Measurements from ENCODE around the gene OR1F1. TPM values are rescaled to one million over a fixed set of nuclear protein-coding genes. Genes with fewer than 3 reads are reported as not detected.
"Not testable (repeated sequence)": the region's sequence is repeated elsewhere in the genome, so short reads cannot be mapped to it uniquely, and the experiment has no call there.

Gene OR1F1
- total and polyA plus RNA-seq, 2 experiments from 2014 or later, result 0.38 TPM; not detected in 1

GRCh38 chr16:3194792-3195191, 6.8 kb downstream of the OR1F1 start (continued):
- TF ChIP-seq ETS1 (IDR thresholded peaks at IDR 0.05), result no peak
- TF ChIP-seq ZNF331 (CRISPR knock-in tag; IDR thresholded peaks at IDR 0.05; ENCODE audit: low read depth), result no peak
- TF ChIP-seq NANOG (IDR thresholded peaks at IDR 0.05; ENCODE audit: borderline replicate concordance), result no peak
- no peak for TF ChIP-seq EZH2 (IDR thresholded peaks at IDR 0.05; ENCODE audit: low read depth, unreplicated experiment)
- no peak for TF ChIP-seq ZNF462 (CRISPR knock-in tag; IDR thresholded peaks at IDR 0.05)
- no peak for TF ChIP-seq ZNF114 (CRISPR knock-in tag; IDR thresholded peaks at IDR 0.05)
- TF ChIP-seq JUNB (IDR thresholded peaks at IDR 0.05; ENCODE audit: unreplicated experiment), result no peak

GRCh38 chr16:3195975-3196374, 8.0 kb downstream of the OR1F1 start:
- TF ChIP-seq EZH2 (IDR thresholded peaks at IDR 0.05; ENCODE audit: low read depth, unreplicated experiment) (no peak), NANOG (IDR thresholded peaks at IDR 0.05; ENCODE audit: borderline replicate concordance) (no peak), POLR2AphosphoS5 (IDR thresholded peaks at IDR 0.05; ENCODE audit: low read depth) (no peak)
- H3K27me3 ChIP-seq (ENCODE audit: insufficient read depth), result peaks cover 2% of the 10 kb centered on the region; the same call in 1 of the 2 replicates
- H3K9me2 ChIP-seq (ENCODE audit: insufficient read depth), result no peaks in the 10 kb centered on the region
- H3K9me3 Mint-ChIP-seq, result peaks cover 27% of the 10 kb centered on the region; the same call in 2 of the 3 replicates
- H3K4me1 Mint-ChIP-seq, result peaks cover under 1% of the 10 kb centered on the region; the same call in 1 of the 3 replicates
- no peaks in the 10 kb centered on the region for H3F3A ChIP-seq (replicated peaks; ENCODE audit: low read depth)
- H3K36me3 ChIP-seq (ENCODE audit: insufficient read depth), result no peaks in the 10 kb centered on the region
- H3K4me1 ChIP-seq (ENCODE audit: insufficient read depth), result no peaks in the 10 kb centered on the region
- DNase-seq (ENCODE audit: low spot score), result no peak
- no peaks in the 10 kb centered on the region for H3K79me2 ChIP-seq (replicated peaks; ENCODE audit: insufficient read depth)
- H3K4me3 Mint-ChIP-seq, result no peak overlapping the region
- H2AFZ ChIP-seq, result no peak overlapping the region
- H3K27ac ChIP-seq (ENCODE audit: low read depth), result no peak overlapping the region
- H3K36me3 Mint-ChIP-seq (ENCODE audit: low read depth), result no peaks in the 10 kb centered on the region; the same call in 2 of the 3 replicates
- H3K4me2 ChIP-seq, result no peak overlapping the region
- peaks cover 23% of the 10 kb centered on the region for H3K27me3 Mint-ChIP-seq (ENCODE audit: insufficient read depth, low read depth, poor library complexity)
- H4K20me1 ChIP-seq (replicated peaks; ENCODE audit: insufficient read depth), result no peaks in the 10 kb centered on the region
- no peak overlapping the region for H3K4me3 ChIP-seq
- no peak for ATAC-seq
- no peak overlapping the region for H3K27ac Mint-ChIP-seq

- not testable (repeated sequence) for ATAC-seq; H3K27me3 ChIP-seq (ENCODE audit: insufficient read depth)
Observed at GRCh38 chr16:3197694-3198333, 9.8 kb downstream of the OR1F1 start.

More at GRCh38 chr16:3197694-3198333, 9.8 kb downstream of the OR1F1 start:
- not testable (repeated sequence) for H3K4me3 ChIP-seq; H3K27ac ChIP-seq (ENCODE audit: low read depth); H3K9me2 ChIP-seq (ENCODE audit: insufficient read depth); H3K36me3 Mint-ChIP-seq (ENCODE audit: low read depth); H4K20me1 ChIP-seq (replicated peaks; ENCODE audit: insufficient read depth); DNase-seq (ENCODE audit: low spot score); H3K79me2 ChIP-seq (replicated peaks; ENCODE audit: insufficient read depth); H3K4me1 ChIP-seq (ENCODE audit: insufficient read depth); H3K4me3 Mint-ChIP-seq; H3F3A ChIP-seq (replicated peaks; ENCODE audit: low read depth); H3K4me1 Mint-ChIP-seq; H2AFZ ChIP-seq; H3K4me2 ChIP-seq; H3K36me3 ChIP-seq (ENCODE audit: insufficient read depth); H3K27me3 Mint-ChIP-seq (ENCODE audit: insufficient read depth, low read depth, poor library complexity)
- peak overlapping the region; percentile 38; the same call in 1 of the 2 replicates for H3K27ac Mint-ChIP-seq
- peaks cover 17% of the 10 kb centered on the region for H3K9me3 Mint-ChIP-seq
